PFSK-1 (cell line): ENCODE measurements around the gene LCK.

Source experiments
- FOXP2 ChIP-seq: optimal IDR thresholded peaks from 2 replicates; pipeline ENCODE3; 2011; ENCODE audit warnings: borderline replicate concordance, control low read depth, inconsistent platforms; ENCODE audit not compliant: insufficient read depth; ENCODE audit errors: extremely low read length, extremely low read depth
- POLR2AphosphoS5 ChIP-seq: IDR thresholded peaks from 2 replicates; pipeline ENCODE4 v1.6.1; 2012; ENCODE audit warnings: low read depth, mild to moderate bottlenecking, control low read depth, low read length, moderate library complexity
- REST ChIP-seq, 2 experiments: IDR thresholded peaks; 2 replicates each; pipeline versions ENCODE4 v1.6.1 to v1.8.0; 2011 to 2012; ENCODE audit warnings: low read depth in 2 of 2, low read length in 2 of 2, control low read depth in 1 of 2, inconsistent platforms in 1 of 2, mild to moderate bottlenecking in 1 of 2, moderate library complexity in 1 of 2; ENCODE audit not compliant: insufficient read depth in 1 of 2
- SIN3A ChIP-seq: IDR thresholded peaks from 2 replicates; pipeline ENCODE4 v1.6.1; 2012; ENCODE audit warnings: mild to moderate bottlenecking, low read length, moderate library complexity, borderline replicate concordance; ENCODE audit not compliant: insufficient read depth
- TAF1 ChIP-seq: IDR thresholded peaks from 2 replicates; pipeline ENCODE4 v1.6.1; 2012; ENCODE audit warnings: low read length, control low read depth, borderline replicate concordance; ENCODE audit not compliant: insufficient read depth

The LCK gene

GRCh38 chr1:32208891-32209328, 42.2 kb upstream of the LCK start, which contains the start of gene DCDC2B:
Gene DCDC2B (plus strand): TSS chr1:32209089. CDS start chr1:32209094, 5 bp downstream.
- TF ChIP-seq POLR2AphosphoS5 = no peak
- no peak for TF ChIP-seq TAF1
- no peak for TF ChIP-seq SIN3A
- no peak for TF ChIP-seq REST (IDR thresholded peaks at IDR 0.05; ENCODE audit: insufficient read depth in 1 of 2, low read depth in 2 of 2, low read length in 2 of 2)
- TF ChIP-seq FOXP2 = no peak

GRCh38 chr1:32215629-32216480, 35.2 kb upstream of the LCK start:
- TF ChIP-seq SIN3A = no peak
- TF ChIP-seq POLR2AphosphoS5 = no peak
- no peak for TF ChIP-seq FOXP2
- no peak for TF ChIP-seq REST (IDR thresholded peaks at IDR 0.05; ENCODE audit: insufficient read depth in 1 of 2, low read depth in 2 of 2, low read length in 2 of 2)
- TF ChIP-seq TAF1 = no peak

- TF ChIP-seq SIN3A (no peak), POLR2AphosphoS5 (no peak), FOXP2 (no peak), REST (IDR thresholded peaks at IDR 0.05; ENCODE audit: insufficient read depth in 1 of 2, low read depth in 2 of 2, low read length in 2 of 2) (no peak), TAF1 (no peak)
Observed at GRCh38 chr1:32216566-32216965, 34.5 kb upstream of the LCK start.

- TF ChIP-seq REST (IDR thresholded peaks at IDR 0.05; ENCODE audit: insufficient read depth in 1 of 2, low read depth in 2 of 2, low read length in 2 of 2) = no peak
- TF ChIP-seq FOXP2 = no peak
- TF ChIP-seq SIN3A = no peak
- TF ChIP-seq TAF1 = no peak
- TF ChIP-seq POLR2AphosphoS5 = no peak
Observed at GRCh38 chr1:32219022-32219421, 32.0 kb upstream of the LCK start.
